ENCODE results near the gene ATP2A3.
"Not testable (repeated sequence)": the region's sequence is repeated elsewhere in the genome, so short reads cannot be mapped to it uniquely, and the experiment has no call there.

The ATP2A3 gene

DNA sequence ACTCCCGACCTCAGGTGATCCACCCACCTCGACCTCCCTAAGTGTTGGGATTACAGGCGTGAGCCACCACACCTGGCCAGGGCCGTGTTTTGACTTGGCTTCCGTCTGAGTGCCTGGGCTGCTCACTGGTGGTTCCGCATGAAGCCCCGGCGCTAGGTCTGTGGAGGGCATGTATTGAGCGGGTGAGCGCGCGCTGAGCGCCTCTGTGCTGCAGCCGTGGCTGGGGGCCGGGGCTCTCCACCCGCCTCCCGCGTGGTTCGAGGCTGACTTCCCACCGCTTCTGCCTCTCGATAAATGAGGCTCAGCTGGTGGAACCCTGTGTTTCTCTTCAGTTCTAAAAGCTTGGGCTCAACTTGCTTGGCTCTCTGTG is 38.9 kb upstream of the ATP2A3 start:
- Mint-ChIP-seq H3K36me3 (ENCODE audit: insufficient read depth) (peaks cover 33% of the 10 kb centered on the region), H3K4me3 (peak overlapping the region in 1 of 2 donors; percentile 12), H3K4me1 (ENCODE audit: low read depth in 2 of 2) (peaks cover 7 to 10% of the 10 kb centered on the region in 2 donors), H3K27me3 (no peaks in the 10 kb centered on the region), H3K9me3 (no peaks in the 10 kb centered on the region), H3K27ac (peak overlapping the region in 1 of 2 donors; percentile 85)
- DNase-seq (no peak), ATAC-seq (replicated peaks) (no peak)

DNA sequence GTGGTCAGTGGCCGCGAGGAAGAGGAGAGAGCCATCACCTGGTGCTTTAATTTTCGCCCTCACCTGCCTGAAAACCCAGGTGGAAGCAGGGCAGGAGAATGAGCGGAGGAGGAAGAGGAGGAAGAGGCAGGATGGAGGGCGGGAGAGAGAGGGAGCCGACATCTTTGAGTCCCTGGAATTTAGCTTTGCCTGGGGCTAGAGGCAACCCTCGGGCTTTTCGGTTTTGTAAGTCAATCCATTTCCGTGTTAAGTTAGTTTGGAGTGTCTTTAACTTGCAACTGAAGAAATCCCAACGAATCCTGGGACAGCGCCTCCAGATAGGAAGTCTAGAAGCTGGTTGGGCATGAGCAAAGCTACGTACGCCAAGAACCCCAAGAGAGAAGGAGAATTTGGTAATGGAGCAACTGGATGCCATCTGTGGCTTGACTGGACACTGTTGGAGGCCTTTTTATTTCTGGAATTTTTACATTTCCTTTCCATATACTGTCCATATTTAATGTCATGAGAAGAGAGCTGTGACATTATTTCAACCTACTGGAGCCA is 36.9 kb upstream of the ATP2A3 start:
- Mint-ChIP-seq H3K36me3 (ENCODE audit: insufficient read depth) (peaks cover 20% of the 10 kb centered on the region), H3K27ac (peak overlapping the region in 1 of 2 donors; percentile 61), H3K27me3 (peaks cover 0 to 5% of the 10 kb centered on the region in 2 donors), H3K4me1 (ENCODE audit: low read depth in 2 of 2) (peaks cover 6 to 7% of the 10 kb centered on the region in 2 donors), H3K9me3 (no peaks in the 10 kb centered on the region), H3K4me3 (no peak overlapping the region)
- DNase-seq = no peak
- ATAC-seq (replicated peaks) = no peak

DNA sequence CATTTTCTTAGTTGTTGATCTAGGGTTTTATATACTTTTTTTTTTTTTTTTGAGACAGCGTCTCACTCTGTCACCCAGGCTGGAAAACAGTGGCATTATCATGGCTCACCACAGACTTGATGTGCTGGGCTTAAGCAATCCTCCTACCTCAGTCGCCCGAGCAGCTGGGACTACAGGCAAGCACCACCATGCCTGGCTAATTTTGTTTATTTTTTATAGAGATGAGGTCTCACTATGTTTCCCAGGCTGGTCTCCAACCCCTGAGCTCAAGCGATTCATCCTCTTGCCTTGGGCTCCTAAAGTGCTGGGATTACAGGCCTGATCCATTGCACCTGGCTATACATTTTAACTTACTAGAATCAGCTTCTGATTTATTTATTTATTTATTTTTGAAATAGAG is 34.2 kb upstream of the ATP2A3 start:
- DNase-seq = no peak
- no peaks in the 10 kb centered on the region for H3K4me1 Mint-ChIP-seq (ENCODE audit: low read depth in 2 of 2)
- peaks cover 0 to 4% of the 10 kb centered on the region in 2 donors for H3K9me3 Mint-ChIP-seq
- peaks cover 6% of the 10 kb centered on the region for H3K36me3 Mint-ChIP-seq (ENCODE audit: insufficient read depth)
- H3K27ac Mint-ChIP-seq = no peak overlapping the region
- no peak overlapping the region for H3K4me3 Mint-ChIP-seq
- peaks cover 9 to 16% of the 10 kb centered on the region in 2 donors for H3K27me3 Mint-ChIP-seq
- no peak for ATAC-seq (replicated peaks)

DNA sequence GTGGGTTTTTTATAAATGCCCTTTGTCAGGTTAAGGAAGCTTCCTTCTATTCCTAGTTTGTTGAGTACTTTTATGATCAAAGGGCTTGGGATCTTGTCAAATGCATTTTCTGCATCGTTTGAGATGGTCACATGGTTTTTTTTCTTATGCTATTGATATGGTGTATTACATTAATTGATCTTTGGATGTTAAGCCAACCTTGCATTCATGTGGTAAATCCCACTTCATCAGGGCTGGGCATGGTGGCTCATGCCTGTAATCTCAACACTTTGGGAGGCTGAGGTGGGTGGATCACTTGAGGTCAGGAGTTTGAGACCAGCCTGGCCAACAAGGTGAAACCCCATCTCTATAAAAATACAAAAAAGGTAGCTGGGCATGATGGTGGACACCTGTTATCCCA is 30.8 kb upstream of the ATP2A3 start:
- H3K4me3 Mint-ChIP-seq = no peak overlapping the region
- no peak for ATAC-seq (replicated peaks)
- no peak overlapping the region for H3K27ac Mint-ChIP-seq
- DNase-seq = no peak
- H3K27me3 Mint-ChIP-seq = peaks cover 28% of the 10 kb centered on the region in 2 donors
- peaks cover 0 to 4% of the 10 kb centered on the region in 2 donors for H3K9me3 Mint-ChIP-seq
- peaks cover 3% of the 10 kb centered on the region for H3K36me3 Mint-ChIP-seq (ENCODE audit: insufficient read depth)
- no peaks in the 10 kb centered on the region for H3K4me1 Mint-ChIP-seq (ENCODE audit: low read depth in 2 of 2)

DNA sequence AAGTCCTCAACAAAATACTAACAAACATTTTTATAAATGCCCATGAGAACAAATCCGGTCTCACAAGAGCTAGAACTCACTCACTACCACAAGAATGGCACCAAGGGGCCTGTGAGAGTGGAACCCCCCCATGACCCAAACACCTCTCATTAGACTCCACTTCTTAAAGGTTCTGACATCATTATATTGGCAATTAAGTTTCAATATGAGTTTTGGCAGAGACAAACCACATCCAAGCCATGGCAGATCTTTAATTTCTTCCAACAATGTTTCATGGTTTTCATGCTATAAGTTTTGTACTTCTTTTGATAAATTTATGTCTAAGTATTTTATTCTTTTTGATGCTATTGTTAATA is 30.0 kb upstream of the ATP2A3 start:
- Mint-ChIP-seq H3K36me3 (ENCODE audit: insufficient read depth) (peaks cover under 1% of the 10 kb centered on the region), H3K27me3 (peaks cover 28% of the 10 kb centered on the region in 2 donors), H3K4me3 (no peak overlapping the region), H3K27ac (no peak overlapping the region), H3K9me3 (peaks cover 0 to 4% of the 10 kb centered on the region in 2 donors), H3K4me1 (ENCODE audit: low read depth in 2 of 2) (no peaks in the 10 kb centered on the region)
- DNase-seq (no peak), ATAC-seq (replicated peaks) (no peak)

DNA sequence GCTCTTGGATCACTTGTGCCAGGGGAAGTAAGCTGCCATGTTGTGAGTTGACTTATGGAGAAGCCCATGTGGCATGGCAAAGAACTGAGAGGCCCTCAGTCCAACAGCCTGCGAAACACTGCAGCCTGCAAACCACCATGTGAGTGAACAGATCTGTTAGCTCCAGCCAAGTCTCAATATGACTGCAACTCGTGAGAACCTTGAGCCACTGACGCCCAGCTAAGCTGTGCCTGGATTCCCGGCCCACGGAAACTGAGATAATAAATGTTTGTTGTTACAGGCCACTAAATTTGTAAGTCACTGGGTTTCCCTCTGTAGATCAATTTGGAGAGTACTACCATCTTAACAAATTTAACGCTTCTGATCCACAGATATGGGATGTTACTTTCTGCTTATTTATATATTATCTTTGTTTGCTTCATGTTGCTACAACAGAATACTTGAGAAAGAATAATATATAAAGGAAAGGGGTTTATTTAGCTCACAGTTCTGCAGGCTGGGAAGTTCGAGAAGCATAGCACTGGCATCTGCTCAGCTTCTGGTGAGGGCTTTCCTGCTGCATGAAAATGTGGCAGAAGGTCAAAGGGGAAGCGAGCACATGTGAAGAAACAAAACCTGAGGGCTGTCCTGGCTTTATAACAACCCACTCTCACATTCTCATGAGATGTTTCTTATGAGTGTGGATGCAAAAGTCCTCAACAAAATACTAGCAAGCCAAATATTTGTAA is 29.4 kb upstream of the ATP2A3 start:
- Mint-ChIP-seq H3K27me3 (peaks cover 28% of the 10 kb centered on the region in 2 donors), H3K27ac (no peak overlapping the region), H3K4me1 (ENCODE audit: low read depth in 2 of 2) (no peaks in the 10 kb centered on the region), H3K9me3 (peaks cover 0 to 4% of the 10 kb centered on the region in 2 donors), H3K4me3 (no peak overlapping the region), H3K36me3 (ENCODE audit: insufficient read depth) (no peaks in the 10 kb centered on the region)
- no peak for ATAC-seq (replicated peaks)
- DNase-seq = no peak

DNA sequence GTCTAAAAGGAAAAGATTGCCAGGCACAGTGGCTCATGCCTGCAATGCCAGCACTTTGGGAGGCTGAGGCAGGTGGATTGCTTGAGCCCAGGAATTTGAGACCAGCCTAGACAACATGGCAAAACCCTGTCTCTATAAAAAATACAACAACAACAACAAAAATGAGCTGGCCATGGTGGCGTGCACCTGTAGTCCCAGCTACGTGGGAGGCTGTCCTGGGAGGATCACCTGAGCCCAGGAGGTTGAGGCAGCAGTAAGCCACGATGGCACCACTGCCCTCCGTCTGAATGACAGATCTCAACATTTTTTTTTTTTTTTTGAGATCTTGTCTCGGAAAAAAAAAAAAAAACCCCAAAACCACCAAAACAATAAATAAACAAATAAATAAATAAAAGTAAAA is 28.1 kb upstream of the ATP2A3 start:
- DNase-seq = no peak
- Mint-ChIP-seq H3K4me1 (ENCODE audit: low read depth in 2 of 2) (no peaks in the 10 kb centered on the region), H3K4me3 (no peak overlapping the region), H3K36me3 (ENCODE audit: insufficient read depth) (peaks cover 2% of the 10 kb centered on the region), H3K9me3 (peaks cover 0 to 4% of the 10 kb centered on the region in 2 donors), H3K27ac (no peak overlapping the region), H3K27me3 (peaks cover 28% of the 10 kb centered on the region in 2 donors)
- ATAC-seq (replicated peaks) = no peak

DNA sequence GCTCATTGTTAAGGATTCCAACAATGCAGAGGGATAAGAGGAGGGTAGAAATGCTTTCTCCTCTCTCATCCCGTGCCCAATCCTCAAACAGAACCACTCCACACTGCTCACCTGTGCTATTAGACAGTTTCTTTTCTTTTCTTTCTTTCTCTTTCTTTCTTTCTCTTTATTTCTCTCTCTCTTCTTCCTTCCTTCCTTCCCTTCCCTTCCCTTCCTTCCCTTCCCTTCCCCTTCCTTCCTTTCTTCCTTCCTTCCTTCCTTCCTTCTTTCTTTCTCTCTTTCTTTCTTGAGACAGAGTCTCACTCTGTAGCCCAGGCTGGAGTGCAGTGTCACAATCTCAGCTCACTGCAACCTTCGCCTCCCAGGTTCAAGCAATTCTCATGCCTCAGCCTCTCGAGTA is 27.5 kb upstream of the ATP2A3 start:
- ATAC-seq (replicated peaks); H3K9me3 Mint-ChIP-seq; H3K4me3 Mint-ChIP-seq; H3K4me1 Mint-ChIP-seq (ENCODE audit: low read depth in 2 of 2); DNase-seq; H3K36me3 Mint-ChIP-seq (ENCODE audit: insufficient read depth); H3K27ac Mint-ChIP-seq: not testable (repeated sequence)
- H3K27me3 Mint-ChIP-seq = peaks cover 28% of the 10 kb centered on the region in 2 donors

DNA sequence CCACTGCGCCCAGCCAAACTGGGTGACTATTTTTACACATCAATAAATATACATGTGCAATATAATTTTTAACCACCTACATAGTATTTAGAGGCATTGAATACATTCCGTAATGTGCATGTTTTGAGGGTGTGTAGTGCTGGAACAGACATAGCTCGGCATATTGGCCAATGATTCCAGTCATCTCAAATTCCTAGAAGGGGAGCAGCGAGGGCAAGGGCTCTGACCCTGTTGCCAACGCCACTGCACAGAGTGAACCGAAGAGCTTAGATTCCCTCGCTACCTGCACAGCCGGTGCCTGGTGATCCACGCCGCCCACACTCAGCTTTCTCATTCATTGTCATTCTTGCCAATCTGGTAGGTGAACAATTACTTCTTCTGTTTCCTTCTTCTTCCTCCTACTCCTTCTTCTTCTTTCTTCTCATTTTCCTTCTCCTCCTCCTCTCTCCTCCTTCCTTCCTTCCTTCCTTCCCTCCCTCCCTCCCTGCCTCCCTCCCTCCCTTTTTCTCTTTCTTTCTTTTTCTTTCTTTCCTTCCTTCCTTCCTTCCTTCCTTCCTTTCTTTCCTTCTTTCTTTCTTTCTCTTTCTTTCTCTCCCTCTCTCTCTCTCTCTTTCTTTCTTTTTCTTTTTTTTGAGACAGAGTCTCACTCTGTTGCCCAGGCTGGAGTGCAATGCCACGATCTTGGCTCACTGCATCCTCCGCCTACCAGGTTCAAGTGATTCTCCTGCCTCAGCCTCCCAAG is 26.3 kb upstream of the ATP2A3 start:
- no peaks in the 10 kb centered on the region for H3K4me1 Mint-ChIP-seq (ENCODE audit: low read depth in 2 of 2)
- ATAC-seq (replicated peaks) (no peak), DNase-seq (no peak)
- peaks cover 2% of the 10 kb centered on the region for H3K36me3 Mint-ChIP-seq (ENCODE audit: insufficient read depth)
- H3K27me3 Mint-ChIP-seq = peaks cover 19 to 38% of the 10 kb centered on the region in 2 donors
- no peak overlapping the region for H3K27ac Mint-ChIP-seq
- H3K9me3 Mint-ChIP-seq = peaks cover 0 to 4% of the 10 kb centered on the region in 2 donors
- no peak overlapping the region for H3K4me3 Mint-ChIP-seq

DNA sequence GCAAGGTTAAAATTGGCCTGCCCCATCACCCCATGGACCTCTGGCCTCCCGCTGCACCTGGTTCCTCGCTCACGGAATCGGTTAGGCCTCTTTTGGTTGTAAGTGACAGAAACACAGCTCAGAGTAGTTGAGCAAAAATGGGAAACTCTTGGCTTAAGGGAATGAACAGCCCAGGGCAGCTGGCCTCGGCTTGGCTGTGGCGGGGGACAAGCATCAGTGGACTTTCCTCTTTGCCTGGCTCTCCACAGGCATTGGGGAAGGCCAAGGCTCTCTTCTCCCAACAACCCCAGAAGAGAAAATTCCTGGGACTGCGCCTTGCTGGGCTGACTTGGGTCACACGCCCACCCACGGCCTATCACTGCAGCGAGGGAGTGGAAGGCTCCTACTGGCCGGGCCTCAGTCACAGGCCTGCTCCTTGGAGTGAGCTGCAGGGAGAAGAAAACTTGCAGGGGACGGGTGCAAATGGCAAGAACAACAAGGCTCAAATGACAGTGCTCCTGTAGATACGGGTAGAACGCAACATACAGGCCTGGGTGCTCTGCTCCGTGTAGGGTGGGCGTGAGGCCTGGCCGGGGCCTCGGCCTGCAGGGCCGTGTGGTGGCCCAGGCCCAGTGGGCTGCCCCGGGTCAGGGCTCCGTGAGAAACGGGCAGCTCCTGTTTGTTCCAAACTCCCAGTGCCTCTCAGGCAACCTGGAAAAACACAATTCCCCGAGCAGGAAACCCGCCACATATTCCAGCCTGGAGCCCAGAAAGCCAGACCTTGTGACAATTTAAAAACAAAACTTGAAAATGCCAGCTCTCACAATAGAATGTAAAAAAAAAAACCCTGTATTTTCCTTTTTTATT is 25.0 kb upstream of the ATP2A3 start:
- DNase-seq (no peak), ATAC-seq (replicated peaks) (no peak)
- H3K36me3 Mint-ChIP-seq (ENCODE audit: insufficient read depth) = peaks cover 2% of the 10 kb centered on the region
- H3K4me1 Mint-ChIP-seq (ENCODE audit: low read depth in 2 of 2) = no peaks in the 10 kb centered on the region
- no peak overlapping the region for H3K27ac Mint-ChIP-seq
- H3K27me3 Mint-ChIP-seq = peaks cover 12 to 32% of the 10 kb centered on the region in 2 donors
- no peaks in the 10 kb centered on the region for H3K9me3 Mint-ChIP-seq
- H3K4me3 Mint-ChIP-seq = no peak overlapping the region

DNA sequence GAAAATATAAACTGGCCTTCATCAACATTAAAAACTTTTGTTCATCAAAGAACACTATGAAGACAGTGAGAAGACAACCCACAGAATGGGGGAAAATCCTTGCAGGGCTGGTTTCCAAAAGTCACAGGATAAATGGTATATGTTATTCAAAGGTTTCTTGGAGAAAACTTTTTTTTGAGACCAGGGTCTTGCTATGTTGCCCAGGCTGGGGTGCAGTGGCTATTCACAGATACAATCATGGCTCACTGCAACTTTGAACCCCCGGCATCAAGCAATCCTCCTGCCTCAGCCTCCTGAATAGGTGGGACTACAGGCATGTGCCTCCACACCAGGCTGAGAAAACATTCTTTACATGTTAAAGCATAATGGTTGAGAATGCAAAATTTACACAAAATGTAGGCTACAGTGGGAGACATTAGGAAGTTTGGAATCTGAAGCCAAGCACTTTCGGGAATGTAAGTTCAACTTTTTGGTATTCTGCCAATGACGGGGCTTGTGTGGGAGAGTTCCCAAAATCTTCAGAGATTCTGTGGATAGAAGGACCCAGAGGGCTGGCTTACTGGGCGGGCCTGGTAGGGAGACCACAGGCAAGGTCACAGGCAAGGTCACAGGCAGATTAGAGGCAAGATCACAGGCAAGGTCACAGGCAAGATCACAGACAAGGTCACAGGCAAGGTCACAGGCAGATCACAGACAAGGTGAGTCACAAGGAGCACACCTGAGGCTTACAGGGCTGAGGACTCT is 24.2 kb upstream of the ATP2A3 start:
- Mint-ChIP-seq H3K4me1 (ENCODE audit: low read depth in 2 of 2) (peaks cover 0 to 3% of the 10 kb centered on the region in 2 donors), H3K4me3 (no peak overlapping the region), H3K27me3 (peaks cover 12 to 32% of the 10 kb centered on the region in 2 donors), H3K27ac (no peak overlapping the region), H3K9me3 (no peaks in the 10 kb centered on the region), H3K36me3 (ENCODE audit: insufficient read depth) (peaks cover 2% of the 10 kb centered on the region)
- no peak for DNase-seq
- no peak for ATAC-seq (replicated peaks)

DNA sequence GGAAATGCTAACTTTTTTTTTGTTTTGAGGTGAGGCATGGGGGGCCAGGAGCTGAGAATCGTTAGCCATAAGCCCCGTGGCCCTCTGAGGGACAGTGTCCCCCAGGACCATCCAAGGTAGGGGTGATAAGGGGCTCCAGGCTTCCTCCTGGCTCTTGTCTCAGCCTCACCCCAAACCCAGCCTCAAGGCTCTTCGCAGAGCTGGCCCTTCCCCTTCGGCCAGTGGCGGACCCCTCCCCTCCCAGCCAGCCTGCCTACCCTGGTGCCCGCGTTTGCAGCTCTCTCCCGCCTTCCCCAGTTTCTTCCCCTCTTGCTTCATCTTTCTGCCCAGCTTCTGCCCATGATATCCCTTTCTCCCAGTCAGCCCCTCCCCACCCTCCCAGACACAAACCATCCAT is 22.7 kb upstream of the ATP2A3 start:
- Mint-ChIP-seq H3K27ac (no peak overlapping the region), H3K4me1 (ENCODE audit: low read depth in 2 of 2) (peaks cover 0 to 3% of the 10 kb centered on the region in 2 donors), H3K36me3 (ENCODE audit: insufficient read depth) (peaks cover 2% of the 10 kb centered on the region), H3K9me3 (no peaks in the 10 kb centered on the region), H3K27me3 (peaks cover 12 to 21% of the 10 kb centered on the region in 2 donors), H3K4me3 (no peak overlapping the region)
- no peak for ATAC-seq (replicated peaks)
- DNase-seq = no peak
